GM06990 (cell line): ENCODE data around the gene HIVEP2.
A peak's percentile ranks its signal among the peaks of the same experiment; 100 is the strongest.

Experiments
- DNase-seq: peaks from one replicate; pipeline ENCODE4 v3.0.0-alpha.2; 2011; ENCODE audit not compliant: insufficient read length; ENCODE audit errors: extremely low read depth
- H3K27me3 ChIP-seq: replicated peaks from 2 replicates; pipeline ENCODE4 v1.6.0; 2011; ENCODE audit warnings: low read length; ENCODE audit not compliant: control insufficient read depth, insufficient read depth
- H3K36me3 ChIP-seq: 2 replicates; pipeline ENCODE4 v1.5.1; 2011; ENCODE audit warnings: low read length; ENCODE audit not compliant: control insufficient read depth, insufficient read depth
- H3K4me3 ChIP-seq: replicated peaks from 2 replicates; pipeline ENCODE4 v1.5.1; 2011; ENCODE audit warnings: low read depth, mild to moderate bottlenecking, control low read depth, low read length
- TF ChIP-seq, protein P1 (sequence below): IDR thresholded peaks from 2 replicates; pipeline ENCODE4 v1.5.1; 2011; ENCODE audit warnings: low read length, control low read depth, mild to moderate bottlenecking, inconsistent platforms; ENCODE audit not compliant: insufficient read depth, poor library complexity, severe bottlenecking

The HIVEP2 gene

DNA sequence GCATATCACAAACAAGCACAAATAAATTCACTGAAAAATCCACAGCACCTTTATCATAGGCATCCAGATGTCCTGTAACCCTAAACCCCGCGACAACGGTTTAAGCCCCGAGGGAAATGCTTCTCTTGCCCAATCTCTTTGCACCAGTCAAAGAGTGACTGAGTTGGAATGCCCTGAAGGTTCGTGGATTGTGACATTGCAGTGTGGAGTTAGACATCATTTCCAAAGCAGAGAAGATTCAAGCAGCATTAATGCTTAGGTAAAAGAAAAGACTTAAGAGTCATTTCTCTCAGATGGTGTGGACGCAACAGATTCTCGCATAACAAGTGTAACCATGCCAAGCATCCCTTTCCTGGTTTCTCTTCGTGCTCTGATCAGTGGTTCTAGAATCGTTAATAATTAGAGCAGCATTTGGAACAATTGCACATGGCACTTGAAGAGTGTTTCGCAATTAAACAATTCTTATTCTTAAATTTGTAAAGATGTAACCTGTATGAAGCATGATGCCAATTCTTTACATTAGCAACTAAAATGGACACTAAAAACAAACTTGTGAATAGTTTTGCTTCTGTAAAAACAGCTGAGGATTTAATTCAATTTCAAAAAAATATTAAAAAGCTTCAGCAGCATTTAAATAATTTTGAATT, 121.6 kb downstream of the HIVEP2 start:
- no peaks in the 10 kb centered on the region for H3K27me3 ChIP-seq
- TF ChIP-seq, protein P1, sequence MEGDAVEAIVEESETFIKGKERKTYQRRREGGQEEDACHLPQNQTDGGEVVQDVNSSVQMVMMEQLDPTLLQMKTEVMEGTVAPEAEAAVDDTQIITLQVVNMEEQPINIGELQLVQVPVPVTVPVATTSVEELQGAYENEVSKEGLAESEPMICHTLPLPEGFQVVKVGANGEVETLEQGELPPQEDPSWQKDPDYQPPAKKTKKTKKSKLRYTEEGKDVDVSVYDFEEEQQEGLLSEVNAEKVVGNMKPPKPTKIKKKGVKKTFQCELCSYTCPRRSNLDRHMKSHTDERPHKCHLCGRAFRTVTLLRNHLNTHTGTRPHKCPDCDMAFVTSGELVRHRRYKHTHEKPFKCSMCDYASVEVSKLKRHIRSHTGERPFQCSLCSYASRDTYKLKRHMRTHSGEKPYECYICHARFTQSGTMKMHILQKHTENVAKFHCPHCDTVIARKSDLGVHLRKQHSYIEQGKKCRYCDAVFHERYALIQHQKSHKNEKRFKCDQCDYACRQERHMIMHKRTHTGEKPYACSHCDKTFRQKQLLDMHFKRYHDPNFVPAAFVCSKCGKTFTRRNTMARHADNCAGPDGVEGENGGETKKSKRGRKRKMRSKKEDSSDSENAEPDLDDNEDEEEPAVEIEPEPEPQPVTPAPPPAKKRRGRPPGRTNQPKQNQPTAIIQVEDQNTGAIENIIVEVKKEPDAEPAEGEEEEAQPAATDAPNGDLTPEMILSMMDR = no peak
- no peak for DNase-seq
- no peaks in the 10 kb centered on the region; the same call in 1 of the 2 replicates for H3K36me3 ChIP-seq
- no peak overlapping the region for H3K4me3 ChIP-seq

DNA sequence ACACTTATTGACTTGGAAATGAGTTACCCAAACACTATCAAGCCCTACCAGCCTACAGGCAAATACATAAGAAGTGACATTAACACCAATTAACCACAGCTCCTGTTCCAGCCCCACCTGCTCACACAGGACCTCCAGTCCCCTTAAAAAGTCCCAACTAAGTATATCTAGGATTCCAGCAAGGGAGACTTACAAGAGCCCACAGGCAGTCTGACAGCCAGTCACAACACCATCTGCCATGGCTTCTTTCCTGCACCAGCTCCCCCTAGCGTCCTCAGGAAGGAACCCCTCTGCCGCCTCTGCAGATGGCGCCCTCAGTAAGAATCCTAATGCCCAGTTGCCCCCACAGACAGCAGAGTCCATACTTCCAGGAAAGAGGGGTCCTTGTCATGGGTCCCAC, 122.1 kb downstream of the HIVEP2 start:
- Histone ChIP-seq H3K36me3 (no peaks in the 10 kb centered on the region; the same call in 1 of the 2 replicates), H3K27me3 (no peaks in the 10 kb centered on the region), H3K4me3 (no peak overlapping the region)
- TF ChIP-seq, protein P1 = peak; percentile 57
- no peak for DNase-seq

DNA sequence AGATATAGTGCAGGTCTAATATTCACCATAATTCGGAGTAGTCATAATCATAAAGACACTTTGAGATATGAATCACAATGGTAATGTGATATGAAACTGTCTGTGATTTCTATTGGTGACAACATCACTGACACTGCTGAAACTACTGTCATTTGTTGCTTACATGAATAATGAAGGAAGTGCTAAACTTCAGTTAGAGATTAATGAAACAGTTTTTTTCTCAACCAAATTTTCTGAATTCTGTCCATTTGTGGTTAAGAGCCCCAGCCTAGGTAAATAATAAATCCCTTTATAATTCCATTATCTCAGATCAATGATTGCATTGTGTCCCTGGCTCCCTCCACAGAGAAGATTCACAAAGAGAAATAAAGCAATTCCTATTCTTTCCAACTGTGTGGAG, 122.6 kb downstream of the HIVEP2 start:
- Histone ChIP-seq H3K4me3 (no peak overlapping the region), H3K36me3 (no peaks in the 10 kb centered on the region; the same call in 1 of the 2 replicates), H3K27me3 (no peaks in the 10 kb centered on the region)
- TF ChIP-seq, protein P1 = no peak
- peak; percentile 59 for DNase-seq

DNA sequence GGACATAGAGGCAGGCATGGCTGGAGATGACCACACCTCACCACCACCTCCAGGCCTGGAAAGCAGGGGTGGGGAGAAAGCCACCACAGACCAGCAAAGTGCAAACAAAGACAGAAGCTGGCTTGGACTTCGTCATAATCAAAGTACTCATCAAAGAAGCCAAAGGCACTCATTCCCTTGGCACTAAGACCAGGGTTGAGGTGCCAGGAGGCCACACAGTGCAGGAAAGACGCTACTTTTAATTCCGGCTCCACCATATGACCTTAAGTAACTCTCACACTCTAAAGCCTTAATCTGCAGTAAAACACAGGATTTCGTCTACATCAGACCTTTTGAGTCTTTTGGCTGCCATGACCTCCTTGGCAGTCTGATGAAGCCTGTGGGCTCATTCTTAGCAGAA, 123.1 kb downstream of the HIVEP2 start:
- Histone ChIP-seq H3K4me3 (no peak overlapping the region), H3K36me3 (no peaks in the 10 kb centered on the region; the same call in 1 of the 2 replicates), H3K27me3 (no peaks in the 10 kb centered on the region)
- TF ChIP-seq, protein P1 = no peak
- DNase-seq = no peak

DNA sequence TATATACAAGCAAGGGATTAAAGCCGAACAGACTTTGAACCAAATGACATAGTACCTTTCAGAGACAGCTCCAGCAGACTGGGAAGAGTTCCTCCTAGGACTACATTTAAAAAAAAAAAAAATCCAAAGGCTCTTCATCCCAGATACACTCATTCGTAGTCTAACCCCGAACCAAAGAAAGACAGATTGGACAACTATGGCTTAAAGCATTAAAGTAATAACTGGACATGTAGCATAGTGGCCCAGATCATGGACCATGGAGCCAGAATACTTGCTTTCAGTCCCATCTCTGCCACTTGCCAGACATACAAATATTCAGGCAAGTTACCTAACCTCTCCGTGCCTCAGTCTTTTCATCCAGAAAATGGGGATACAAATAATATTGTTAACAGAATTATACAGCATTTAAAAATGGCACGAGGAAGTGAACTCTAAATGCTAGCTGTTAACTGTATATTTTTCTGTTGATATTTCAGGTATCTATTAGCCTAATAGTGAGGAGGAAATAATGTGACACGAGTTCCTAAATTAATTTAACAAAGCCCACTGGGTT, 123.7 kb downstream of the HIVEP2 start:
- H3K36me3 ChIP-seq = no peaks in the 10 kb centered on the region; the same call in 1 of the 2 replicates
- H3K4me3 ChIP-seq = no peak overlapping the region
- TF ChIP-seq, protein P1 = no peak
- no peak for DNase-seq
- no peaks in the 10 kb centered on the region for H3K27me3 ChIP-seq
